ENCODE results near the gene ADD1.

ADD1 gene

GRCh38 chr4:2947926-2948325 is 104.3 kb downstream of the ADD1 start:
- DNase-seq (ENCODE audit: extremely low read depth, low read depth) = no peak
- TF ChIP-seq CTCF (IDR thresholded peaks at IDR 0.05; ENCODE audit: low read depth, low read length, missing control alignments) = no peak

GRCh38 chr4:2948895-2949781 is 105.5 kb downstream of the ADD1 start:
- TF ChIP-seq CTCF (IDR thresholded peaks at IDR 0.05; ENCODE audit: low read depth, low read length, missing control alignments) = peak; percentile 57
- no peak for DNase-seq (ENCODE audit: extremely low read depth, low read depth)
- no peak overlapping the region for H3K4me3 ChIP-seq (replicated peaks; ENCODE audit: low read depth, low read length)

More at GRCh38 chr4:2947926-2948325, 104.3 kb downstream of the ADD1 start:
- H3K4me3 ChIP-seq (replicated peaks; ENCODE audit: low read depth, low read length) = no peak overlapping the region

GRCh38 chr4:2949782-2950125 is 106.1 kb downstream of the ADD1 start:
- H3K4me3 ChIP-seq (replicated peaks; ENCODE audit: low read depth, low read length) = no peak overlapping the region
- no peak for DNase-seq (ENCODE audit: extremely low read depth, low read depth)
- TF ChIP-seq CTCF (IDR thresholded peaks at IDR 0.05; ENCODE audit: low read depth, low read length, missing control alignments) = no peak

- no peak for TF ChIP-seq CTCF (IDR thresholded peaks at IDR 0.05; ENCODE audit: low read depth, low read length, missing control alignments)
- no peak overlapping the region for H3K4me3 ChIP-seq (replicated peaks; ENCODE audit: low read depth, low read length)
- no peak for DNase-seq (ENCODE audit: extremely low read depth, low read depth)
Measured at GRCh38 chr4:2950221-2950989, 106.8 kb downstream of the ADD1 start.

- H3K4me3 ChIP-seq (replicated peaks; ENCODE audit: low read depth, low read length) = no peak overlapping the region
- TF ChIP-seq CTCF (IDR thresholded peaks at IDR 0.05; ENCODE audit: low read depth, low read length, missing control alignments) = no peak
- no peak for DNase-seq (ENCODE audit: extremely low read depth, low read depth)
Measured at GRCh38 chr4:2953496-2953895, 109.9 kb downstream of the ADD1 start.

- peak; percentile 15 for TF ChIP-seq CTCF (IDR thresholded peaks at IDR 0.05; ENCODE audit: low read depth, low read length, missing control alignments)
- H3K4me3 ChIP-seq (replicated peaks; ENCODE audit: low read depth, low read length) = no peak overlapping the region
- DNase-seq (ENCODE audit: extremely low read depth, low read depth) = no peak
Measured at GRCh38 chr4:2954358-2955185, 110.9 kb downstream of the ADD1 start.

Data from HFF-Myc (cell line).